Skeletal muscle tissue (tissue), 4 donors: Measurements from ENCODE around the gene NRF1. TPM values are rescaled to one million over a fixed set of nuclear protein-coding genes. Genes with fewer than 3 reads are reported as not detected.

Experiments
- H3K27ac ChIP-seq: one replicate; pipeline ENCODE4 v1.7.0; 2013; ENCODE audit warnings: mild to moderate bottlenecking, low read depth, low read length, inconsistent platforms
- H3K27me3 ChIP-seq, 3 donors: one replicate each; pipeline ENCODE4 v1.7.0; 2013; ENCODE audit warnings: low read length in 3 of 3; ENCODE audit not compliant: control insufficient read depth in 3 of 3, insufficient read depth in 3 of 3
- H3K36me3 ChIP-seq, 3 donors: one replicate each; pipeline ENCODE4 v1.7.0; 2013; ENCODE audit warnings: low read length in 3 of 3; ENCODE audit not compliant: control insufficient read depth in 3 of 3, insufficient read depth in 3 of 3
- H3K4me1 ChIP-seq, 3 donors: one replicate each; pipeline ENCODE4 v1.7.0; 2013; ENCODE audit warnings: low read length in 3 of 3, mild to moderate bottlenecking in 3 of 3; ENCODE audit not compliant: control insufficient read depth in 3 of 3, insufficient read depth in 3 of 3
- H3K4me3 ChIP-seq, 3 donors: one replicate each; pipeline ENCODE4 v1.7.0; 2013; ENCODE audit warnings: low read length in 3 of 3
- H3K9ac ChIP-seq, 3 donors: one replicate each; pipeline ENCODE4 v1.7.0; 2013; ENCODE audit warnings: low read length in 3 of 3, mild to moderate bottlenecking in 3 of 3, moderate library complexity in 2 of 3, low read depth in 1 of 3
- H3K9me3 ChIP-seq, 3 donors: one replicate each; pipeline ENCODE4 v1.7.0; 2013; ENCODE audit warnings: low read length in 3 of 3; ENCODE audit not compliant: control insufficient read depth in 3 of 3
- total RNA-seq: library from RNA; depleted of rRNA; stranded (reverse); fragments of >200 nt; gene quantifications from one replicate; pipeline ENCODE4 v1.2.3, GENCODE V29; 2014
- donor health status: Osteomylitis.

Gene NRF1
- total RNA-seq, 1 donor from 2014 or later: 17.2 TPM

- Histone ChIP-seq H3K4me1 (peaks cover 6 to 18% (median 11%) of the 10 kb centered on the region in 3 donors), H3K9ac (no peak overlapping the region), H3K36me3 (no peaks in the 10 kb centered on the region), H3K27me3 (no peaks in the 10 kb centered on the region), H3K4me3 (no peak overlapping the region), H3K9me3 (no peaks in the 10 kb centered on the region), H3K27ac (no peak overlapping the region)
These were observed 184.8 kb downstream of the NRF1 start for GRCh38 chr7:129796186-129796775.

GRCh38 chr7:129797214-129797789, 185.8 kb downstream of the NRF1 start:
- H3K9me3 ChIP-seq: no peaks in the 10 kb centered on the region
- no peaks in the 10 kb centered on the region for H3K36me3 ChIP-seq
- peaks cover 6 to 18% (median 11%) of the 10 kb centered on the region in 3 donors for H3K4me1 ChIP-seq
- no peaks in the 10 kb centered on the region for H3K27me3 ChIP-seq
- no peak overlapping the region for H3K4me3 ChIP-seq
- H3K9ac ChIP-seq: no peak overlapping the region
- H3K27ac ChIP-seq: no peak overlapping the region

GRCh38 chr7:129798616-129799349, 187.3 kb downstream of the NRF1 start:
- Histone ChIP-seq H3K27ac (no peak overlapping the region), H3K27me3 (no peaks in the 10 kb centered on the region), H3K36me3 (no peaks in the 10 kb centered on the region), H3K9me3 (no peaks in the 10 kb centered on the region), H3K4me3 (no peak overlapping the region), H3K4me1 (peaks cover 6 to 18% (median 11%) of the 10 kb centered on the region in 3 donors), H3K9ac (no peak overlapping the region)

- Histone ChIP-seq H3K9ac (no peak overlapping the region), H3K4me1 (peaks cover 6 to 19% (median 11%) of the 10 kb centered on the region in 3 donors), H3K36me3 (no peaks in the 10 kb centered on the region), H3K9me3 (no peaks in the 10 kb centered on the region), H3K27me3 (no peaks in the 10 kb centered on the region), H3K4me3 (no peak overlapping the region), H3K27ac (no peak overlapping the region)
These were observed 187.9 kb downstream of the NRF1 start for GRCh38 chr7:129799350-129799955.

- Histone ChIP-seq H3K27ac (no peak overlapping the region), H3K4me1 (peaks cover 6 to 23% (median 14%) of the 10 kb centered on the region in 3 donors), H3K9ac (no peak overlapping the region), H3K9me3 (no peaks in the 10 kb centered on the region), H3K36me3 (no peaks in the 10 kb centered on the region), H3K27me3 (no peaks in the 10 kb centered on the region), H3K4me3 (no peak overlapping the region)
These were observed 189.4 kb downstream of the NRF1 start for GRCh38 chr7:129800901-129801300.

GRCh38 chr7:129801882-129802281, 190.4 kb downstream of the NRF1 start:
- H3K9me3 ChIP-seq: no peaks in the 10 kb centered on the region
- H3K4me3 ChIP-seq: no peak overlapping the region
- no peak overlapping the region for H3K9ac ChIP-seq
- no peak overlapping the region for H3K27ac ChIP-seq
- H3K36me3 ChIP-seq: no peaks in the 10 kb centered on the region
- no peaks in the 10 kb centered on the region for H3K27me3 ChIP-seq
- peaks cover 6 to 23% (median 14%) of the 10 kb centered on the region in 3 donors for H3K4me1 ChIP-seq

- no peak overlapping the region for H3K4me3 ChIP-seq
- no peak overlapping the region for H3K27ac ChIP-seq
- H3K27me3 ChIP-seq: no peaks in the 10 kb centered on the region
- H3K9ac ChIP-seq: no peak overlapping the region
- peaks cover 0 to 12% (median 7%) of the 10 kb centered on the region in 3 donors for H3K4me1 ChIP-seq
- H3K9me3 ChIP-seq: no peaks in the 10 kb centered on the region
- no peaks in the 10 kb centered on the region for H3K36me3 ChIP-seq
These were observed 192.1 kb downstream of the NRF1 start for GRCh38 chr7:129803546-129804081.

GRCh38 chr7:129804111-129804889, 192.8 kb downstream of the NRF1 start:
- H3K36me3 ChIP-seq: no peaks in the 10 kb centered on the region
- no peak overlapping the region for H3K27ac ChIP-seq
- H3K9ac ChIP-seq: no peak overlapping the region
- no peaks in the 10 kb centered on the region for H3K27me3 ChIP-seq
- H3K9me3 ChIP-seq: no peaks in the 10 kb centered on the region
- no peak overlapping the region for H3K4me3 ChIP-seq
- H3K4me1 ChIP-seq: peaks cover 0 to 5% (median 4%) of the 10 kb centered on the region in 3 donors

GRCh38 chr7:129804890-129805719, 193.6 kb downstream of the NRF1 start:
- H3K4me3 ChIP-seq: no peak overlapping the region
- H3K27me3 ChIP-seq: no peaks in the 10 kb centered on the region
- H3K36me3 ChIP-seq: no peaks in the 10 kb centered on the region

More at GRCh38 chr7:129804890-129805719, 193.6 kb downstream of the NRF1 start:
- H3K9ac ChIP-seq: no peak overlapping the region
- no peaks in the 10 kb centered on the region for H3K9me3 ChIP-seq
- no peak overlapping the region for H3K27ac ChIP-seq
- H3K4me1 ChIP-seq: peaks cover 0 to 4% (median 4%) of the 10 kb centered on the region in 3 donors
